Stimulated activated CD4-positive, alpha-beta T cell treated with anti-CD3 and anti-CD28 coated beads, TNF-alpha, amount 100 ng/mL, for 4 hours (primary cell): Measurements from ENCODE around the gene DHX57.
"Not testable (repeated sequence)": the region's sequence is repeated elsewhere in the genome, so short reads cannot be mapped to it uniquely, and the experiment has no call there.

Source experiments
- DNase-seq, 3 experiments: peaks; one replicate each; pipeline ENCODE4 v3.0.0-alpha.2; 2020; ENCODE audit warnings: low read depth in 3 of 3

The DHX57 gene

DNA sequence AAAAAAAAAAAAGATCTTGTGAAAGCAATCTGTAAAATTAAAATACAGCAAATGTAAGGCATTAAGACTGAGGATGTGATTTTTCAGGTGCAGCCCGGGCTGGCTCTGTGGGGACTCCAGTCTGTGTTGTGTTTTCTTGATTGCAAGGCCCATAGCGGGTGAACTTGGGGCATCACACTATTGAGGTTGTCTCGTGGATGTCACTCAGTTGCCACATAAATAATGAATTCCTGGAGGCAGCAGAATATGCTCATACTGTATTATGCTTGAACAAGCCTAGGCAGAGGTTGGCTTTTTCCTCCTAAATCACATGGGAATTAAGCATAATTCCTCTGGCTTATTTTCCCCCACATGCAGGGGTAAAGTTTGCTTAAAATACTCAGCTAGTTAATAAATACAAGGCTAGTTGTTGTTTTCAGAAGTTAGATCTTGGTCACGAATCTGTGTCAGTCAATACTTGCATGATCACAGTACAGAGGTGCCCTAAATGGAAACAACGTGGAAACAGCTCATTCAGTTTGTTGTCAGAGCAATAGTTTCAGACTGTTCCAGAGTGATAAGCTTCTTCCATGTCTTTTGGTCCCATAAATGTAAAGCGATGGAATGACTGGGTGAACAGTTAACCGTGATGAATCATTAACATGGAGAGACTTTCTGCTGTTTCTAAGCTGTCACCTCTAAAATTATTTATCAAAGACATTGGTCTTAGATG is 81.3 kb downstream of the DHX57 start:
- DNase-seq, result no peak

- DNase-seq, result no peak
Measured at GRCh38 chr2:38793511-38793910, 82.2 kb downstream of the DHX57 start.

DNA sequence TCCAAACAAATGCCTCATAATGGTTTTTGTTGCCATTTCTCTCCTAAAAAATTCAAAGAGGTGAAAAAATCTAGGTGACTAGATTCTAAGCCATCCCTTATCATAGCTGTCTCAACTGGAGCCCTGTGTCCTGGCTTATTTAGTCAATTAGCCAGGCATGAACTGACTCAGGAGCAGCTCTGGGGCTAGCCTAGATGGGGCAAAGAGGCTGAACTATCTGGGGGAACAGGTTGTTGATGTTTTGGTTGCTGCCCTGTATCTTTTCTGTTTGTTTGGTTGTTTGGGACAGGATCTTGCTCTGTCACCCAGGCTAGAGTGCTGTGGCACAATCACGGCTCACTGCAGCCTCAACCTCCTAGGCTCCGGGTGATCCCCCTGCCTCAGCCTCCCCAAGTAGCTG is 83.0 kb downstream of the DHX57 start:
- DNase-seq, result no peak

DNA sequence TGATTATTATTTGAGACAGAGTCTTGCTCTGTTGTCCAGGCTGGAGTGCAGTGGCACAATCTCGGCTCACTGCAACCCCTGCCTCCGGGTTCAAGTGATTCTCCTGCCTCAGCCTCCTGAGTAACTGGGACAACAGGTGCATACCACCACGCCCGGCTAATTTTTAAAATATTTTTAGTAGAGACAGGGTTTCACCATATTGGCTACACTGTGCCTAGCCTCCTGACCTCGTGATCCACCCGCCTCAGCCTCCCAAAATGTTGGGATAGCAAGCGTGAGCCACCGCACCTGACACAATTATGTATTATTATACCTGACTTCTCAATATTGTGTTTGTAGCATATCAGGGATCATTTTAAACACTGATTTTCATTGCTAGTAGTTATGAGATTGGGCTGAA is 83.4 kb downstream of the DHX57 start:
- not testable (repeated sequence) for DNase-seq

- DNase-seq, result no peak
Measured at GRCh38 chr2:38791744-38792143, 84.0 kb downstream of the DHX57 start.

DNA sequence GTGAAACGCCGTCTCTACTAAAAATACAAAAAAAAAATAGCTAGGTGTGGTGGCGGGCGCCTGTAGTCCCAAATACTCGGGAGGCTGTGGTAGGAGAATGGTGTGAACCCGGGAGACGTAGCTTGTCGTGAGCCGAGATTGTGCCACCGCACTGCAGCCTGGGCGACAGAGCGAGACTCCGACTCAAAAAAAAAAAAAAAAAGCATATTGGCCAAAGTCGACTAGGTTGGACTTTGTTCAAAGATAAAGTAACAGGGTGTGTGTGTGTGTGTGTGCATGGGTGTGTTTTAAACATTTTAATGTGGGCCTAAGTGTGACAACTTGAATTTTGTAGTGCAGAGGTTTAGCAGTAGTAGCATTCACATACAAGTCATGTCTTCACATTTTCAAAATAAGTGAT is 86.0 kb downstream of the DHX57 start:
- no peak for DNase-seq

DNA sequence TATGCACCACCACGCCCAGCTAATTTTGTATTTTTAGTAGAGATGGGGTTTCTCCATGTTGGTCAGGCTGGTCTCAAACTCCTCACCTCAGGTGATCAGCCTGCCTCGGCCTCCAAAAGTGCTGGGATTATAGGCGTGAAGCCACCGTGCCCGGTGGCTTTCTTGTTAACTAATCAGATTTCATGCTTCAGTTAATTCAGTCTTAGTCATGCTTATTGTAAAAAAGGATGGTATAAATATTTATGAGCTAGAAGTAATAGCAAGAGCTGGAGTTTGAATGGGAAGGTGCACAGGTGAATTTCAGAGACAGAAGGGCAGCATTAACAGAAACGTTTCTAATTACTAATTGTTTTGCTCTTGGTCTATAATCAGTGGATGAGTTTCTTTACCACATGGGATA is 87.4 kb downstream of the DHX57 start:
- DNase-seq, result no peak

GRCh38 chr2:38783586-38783985 is 92.1 kb downstream of the DHX57 start:
- DNase-seq, result no peak

DNA sequence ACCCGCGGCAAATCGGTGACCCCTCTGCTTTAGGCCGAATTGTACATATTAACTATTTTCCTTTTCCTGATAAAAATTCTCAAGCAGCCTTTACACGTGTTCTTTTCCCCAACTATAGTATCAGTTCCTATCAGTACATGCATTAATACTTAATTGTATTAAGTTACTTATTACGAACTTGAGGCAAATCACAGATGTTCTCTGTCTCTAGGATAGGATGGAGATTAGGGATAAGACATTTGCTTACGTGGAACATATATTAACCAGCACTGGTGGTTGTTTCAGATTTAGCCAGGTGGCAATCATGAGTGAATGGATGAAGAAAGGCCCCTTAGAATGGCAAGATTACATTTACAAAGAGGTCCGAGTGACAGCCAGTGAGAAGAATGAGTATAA is 97.0 kb downstream of the DHX57 start:
- DNase-seq, result no peak

DNA sequence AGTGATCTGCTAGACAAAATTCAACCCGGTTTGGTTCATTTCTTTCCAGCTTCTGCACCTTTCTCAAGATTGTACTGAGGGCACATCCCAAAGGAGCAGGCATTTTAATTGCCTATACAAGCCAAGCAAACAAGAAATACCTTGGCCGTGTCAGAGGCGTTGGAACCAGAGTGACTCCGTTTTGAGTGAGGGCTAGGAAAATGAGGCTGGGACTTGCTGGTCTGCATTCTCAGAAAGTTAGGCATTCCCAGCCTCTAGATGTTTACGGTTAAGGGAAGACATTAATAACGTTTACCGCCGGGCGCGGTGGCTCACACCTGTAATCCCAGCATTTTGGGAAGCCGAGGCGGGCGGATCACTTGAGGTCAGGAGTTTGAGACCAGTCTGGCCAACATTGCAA is 99.2 kb downstream of the DHX57 start:
- no peak for DNase-seq

DNA sequence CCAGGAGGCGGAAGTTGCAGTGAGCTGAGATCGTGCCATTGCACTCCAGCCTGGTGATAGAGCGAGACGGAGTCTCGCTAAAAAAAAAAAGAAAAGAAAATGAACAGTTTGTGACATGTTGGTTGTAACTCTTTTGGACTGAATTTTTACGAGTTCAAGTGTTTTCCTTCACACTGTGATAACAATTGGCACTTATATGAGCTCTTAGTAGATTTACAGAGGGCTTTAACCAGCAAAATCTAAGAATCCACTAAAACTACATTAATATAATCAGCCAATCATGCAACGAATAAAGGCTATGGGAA is 99.9 kb downstream of the DHX57 start:
- DNase-seq, result no peak

- no peak for DNase-seq
Measured at GRCh38 chr2:38775097-38775920, 100.4 kb downstream of the DHX57 start.

DNA sequence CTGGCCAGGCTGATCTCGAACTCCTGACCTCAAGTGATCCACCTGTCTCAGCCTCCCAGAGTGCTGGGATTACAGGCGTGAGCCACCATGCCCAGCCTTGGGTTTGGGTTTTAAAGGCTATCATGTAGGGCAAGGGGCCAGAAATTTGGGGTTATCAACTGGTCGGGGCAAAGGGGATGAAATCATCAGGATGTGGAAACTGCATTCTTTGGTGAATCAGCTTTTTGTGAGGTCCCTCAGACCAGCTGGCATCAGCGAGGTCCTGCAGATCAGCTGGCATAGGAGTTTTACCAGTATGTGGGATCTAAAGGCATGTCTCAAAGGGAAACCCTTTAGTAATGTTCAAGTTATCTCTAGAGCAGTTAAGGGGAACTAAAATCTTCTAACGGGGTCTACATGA is 104.1 kb downstream of the DHX57 start:
- no peak for DNase-seq

DNA sequence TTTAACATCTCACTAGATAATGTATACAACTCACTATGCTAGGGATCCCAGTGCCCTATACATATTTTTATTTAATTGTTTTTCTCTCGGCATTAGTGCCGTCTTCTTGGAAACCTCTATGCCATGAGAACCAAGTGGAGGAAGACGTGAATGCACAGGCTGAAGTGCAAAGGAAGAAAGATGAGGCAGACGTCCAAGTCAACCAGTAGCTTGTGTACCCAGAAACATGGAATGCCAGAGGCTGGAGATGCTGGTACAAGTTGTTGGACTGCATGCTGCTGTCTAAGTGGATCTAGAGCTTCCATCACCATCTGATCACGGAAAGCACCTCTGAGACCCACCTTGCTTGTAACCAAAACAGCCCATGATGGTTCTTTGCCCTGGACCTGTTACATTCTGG is 110.2 kb downstream of the DHX57 start:
- no peak for DNase-seq

DNA sequence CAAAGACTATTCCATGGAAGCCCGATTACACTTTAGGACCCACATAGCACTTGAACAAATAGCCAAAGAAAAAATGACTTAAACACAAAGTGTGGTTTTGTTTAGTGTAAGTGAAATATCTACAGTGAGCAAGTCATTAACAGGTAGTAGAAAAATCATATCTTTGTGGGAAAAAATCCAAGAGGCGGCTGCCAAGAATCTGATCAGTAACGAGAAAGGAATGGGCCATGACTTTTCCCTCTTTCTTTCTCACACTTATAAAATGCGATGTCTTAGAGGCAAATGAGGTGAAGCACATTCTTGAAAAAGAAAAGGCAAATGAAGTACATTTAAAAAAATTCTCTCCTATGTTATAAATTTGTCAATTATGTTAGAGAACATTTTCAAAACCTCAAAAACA is 110.6 kb downstream of the DHX57 start:
- DNase-seq, result no peak

GRCh38 chr2:38763728-38764127 is 112.0 kb downstream of the DHX57 start:
- no peak for DNase-seq

DNA sequence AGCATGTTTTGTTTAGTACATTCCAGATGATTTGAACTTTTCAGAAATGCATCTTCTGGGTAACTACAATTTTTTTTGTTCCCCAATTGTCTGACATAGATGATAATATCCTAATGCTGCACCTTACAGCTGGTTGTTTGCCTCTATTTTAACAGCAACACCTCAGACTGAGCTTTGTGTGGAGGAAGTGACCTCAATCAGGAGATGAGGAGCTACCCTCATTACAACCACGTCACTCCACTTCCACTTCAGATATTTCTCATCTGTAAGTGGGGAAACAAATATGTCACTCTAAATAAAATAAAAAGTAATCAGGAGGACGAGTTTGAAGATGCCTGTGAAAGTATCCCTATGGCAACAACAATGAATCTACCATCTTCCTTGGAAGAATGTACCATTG is 112.5 kb downstream of the DHX57 start:
- no peak for DNase-seq

GRCh38 chr2:38755891-38756290 is 119.8 kb downstream of the DHX57 start:
- DNase-seq, result not testable (repeated sequence)

GRCh38 chr2:38754506-38754905 is 121.2 kb downstream of the DHX57 start:
- DNase-seq, result no peak

- DNase-seq, result no peak
Measured at GRCh38 chr2:38754049-38754448, 121.7 kb downstream of the DHX57 start.

DNA sequence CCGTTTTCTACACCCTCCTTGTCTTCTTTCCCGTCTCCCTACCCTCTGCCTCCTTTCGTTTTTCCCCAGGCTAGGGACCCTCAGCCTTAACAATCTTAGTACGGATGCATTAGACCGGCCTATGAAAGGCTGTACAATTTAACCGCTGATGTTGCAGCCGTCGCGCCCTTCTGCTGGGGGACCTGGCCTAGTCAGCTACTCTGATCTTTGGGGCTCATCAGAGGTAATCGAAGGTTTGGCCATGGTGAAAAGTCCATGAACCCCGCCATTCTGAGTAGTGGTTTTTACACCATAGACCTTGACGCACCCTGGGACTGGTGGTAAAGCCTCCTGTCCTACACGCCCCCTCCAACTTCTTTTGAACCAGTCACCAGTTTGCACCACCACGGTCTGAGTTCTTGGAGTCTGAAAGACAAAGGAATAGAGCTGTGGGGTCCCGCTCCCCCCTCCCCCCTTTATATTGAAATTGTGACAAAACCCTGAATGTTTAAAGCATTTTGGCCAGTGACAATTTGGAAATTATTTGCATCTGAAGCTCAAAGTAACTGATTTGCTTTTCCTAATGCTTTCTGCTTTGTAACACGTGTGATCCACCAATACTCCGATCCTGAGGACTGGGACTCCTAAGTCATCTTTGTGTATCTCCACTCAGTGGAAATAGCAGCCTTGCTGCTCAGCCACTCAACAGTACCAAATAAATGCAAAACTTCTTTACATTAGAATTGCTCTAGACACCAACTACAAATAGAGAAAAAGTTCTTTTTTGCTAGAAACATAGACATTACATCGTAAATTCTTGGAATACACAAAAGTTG is 123.9 kb downstream of the DHX57 start:
- DNase-seq, result peak in 1 of 3 experiments; percentile 16

DNA sequence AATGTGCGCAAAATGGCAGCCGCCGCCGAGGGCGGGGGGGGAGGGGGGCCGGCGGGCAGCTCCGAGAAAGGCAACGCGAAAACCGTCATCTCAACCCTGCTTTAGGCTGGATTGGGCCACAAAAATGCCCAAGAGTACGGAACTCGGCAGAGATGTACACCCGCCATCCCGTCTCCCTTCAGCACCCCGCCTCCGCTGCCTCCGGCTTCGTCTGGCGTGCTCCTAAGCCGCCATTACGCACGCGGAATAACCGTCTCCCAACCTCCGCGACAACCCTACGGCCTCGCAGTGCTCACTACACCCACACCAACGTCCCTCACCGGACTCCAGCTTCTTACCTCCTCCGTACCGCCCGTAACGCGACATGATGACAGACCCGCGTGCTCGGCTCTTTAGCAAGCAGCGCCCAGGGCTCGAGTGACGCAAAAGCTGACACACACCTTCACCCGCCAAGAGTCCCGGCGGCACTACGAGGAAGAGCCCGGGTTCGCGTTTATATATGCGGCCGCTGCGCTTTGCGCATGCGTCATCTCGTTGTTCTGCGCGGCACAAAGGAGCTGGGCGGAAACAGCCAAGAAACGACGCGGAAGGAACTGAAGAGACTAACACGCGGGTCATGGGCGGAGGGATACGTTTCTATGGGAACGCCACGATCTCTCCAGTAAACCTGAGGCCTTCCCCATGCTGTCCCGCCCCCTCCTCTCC is 124.7 kb downstream of the DHX57 start, which contains the start of gene SRSF7:
Gene SRSF7, minus strand, starts transcription at position 471 of the 705 bp plus-strand sequence. Its CDS starts 105 bp downstream, at position 366.
- DNase-seq, result peak; percentile 95 to 98 (median 97)
